VCaP (cell line): ENCODE measurements around the gene ATP4A.

Experiments used
- H3K27ac ChIP-seq: fragments of 450-650 bp; 2 replicates; pipeline ENCODE4 v1.5.1; 2017
- CTCF ChIP-seq: fragments of 450-650 bp; conservative IDR thresholded peaks from 2 replicates; pipeline ENCODE4 v1.5.1; 2017; ENCODE audit warnings: mild to moderate bottlenecking, moderate library complexity

The ATP4A gene

GRCh38 chr19:35545855-35546381 is 17.5 kb downstream of the ATP4A start:
- TF ChIP-seq CTCF: no peak
- peak overlapping the region; percentile 84 for H3K27ac ChIP-seq

- no peak for TF ChIP-seq CTCF
These were observed 18.2 kb downstream of the ATP4A start, which contains the start of gene TMEM147 for GRCh38 chr19:35545001-35545854. TSS of gene TMEM147 (plus strand) at chr19:35545626. CDS start at chr19:35545740, 114 bp downstream.

GRCh38 chr19:35544110-35544802 is 19.2 kb downstream of the ATP4A start:
- no peak for TF ChIP-seq CTCF
- H3K27ac ChIP-seq: peak overlapping the region; percentile 84; the same call in 1 of the 2 replicates

More at GRCh38 chr19:35545001-35545854, 18.2 kb downstream of the ATP4A start, which contains the start of gene TMEM147:
- H3K27ac ChIP-seq: peak within 1 kb of the TSS; percentile 84

GRCh38 chr19:35543280-35544109 is 20.0 kb downstream of the ATP4A start:
- no peak for TF ChIP-seq CTCF
- H3K27ac ChIP-seq: no peak overlapping the region

DNA sequence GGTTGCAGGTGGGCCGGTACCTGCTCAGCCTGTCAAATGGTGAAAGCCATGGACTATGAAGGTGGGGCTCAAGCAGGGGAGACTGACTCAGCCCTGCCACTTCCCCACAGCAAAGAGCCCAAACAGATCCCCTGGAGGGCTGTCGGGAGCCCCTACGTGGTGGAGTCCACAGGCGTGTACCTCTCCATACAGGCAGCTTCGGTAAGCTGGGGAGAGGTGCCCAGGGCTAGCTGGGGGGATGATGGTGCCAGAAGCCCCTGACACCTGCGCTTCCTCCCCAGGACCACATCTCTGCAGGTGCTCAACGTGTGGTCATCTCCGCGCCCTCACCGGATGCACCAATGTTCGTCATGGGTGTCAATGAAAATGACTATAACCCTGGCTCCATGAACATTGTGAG is 21.2 kb downstream of the ATP4A start:
- TF ChIP-seq CTCF: no peak

GRCh38 chr19:35540356-35540927 is 23.0 kb downstream of the ATP4A start:
- H3K27ac ChIP-seq: no peak overlapping the region
- TF ChIP-seq CTCF: no peak

More for the DNA sequence above, 21.2 kb downstream of the ATP4A start:
- no peak overlapping the region for H3K27ac ChIP-seq
